ENCODE data around the gene MOXD1.
"Not testable (repeated sequence)": the region's sequence is repeated elsewhere in the genome, so short reads cannot be mapped to it uniquely, and the experiment has no call there.

The MOXD1 gene

GRCh38 chr6:132365281-132365907 is 35.9 kb downstream of the MOXD1 start:
- Histone ChIP-seq H3K9me3 (ENCODE audit: control insufficient read depth in 1 of 2, low read length in 2 of 2) (no peaks in the 10 kb centered on the region), H3K36me3 (ENCODE audit: control insufficient read depth in 1 of 2, insufficient read depth in 2 of 2, low read length in 2 of 2) (no peaks in the 10 kb centered on the region), H3K4me3 (ENCODE audit: low read depth in 1 of 2, low read length in 2 of 2) (no peak overlapping the region), H3K27ac (ENCODE audit: low read length) (no peak overlapping the region), H3K4me1 (ENCODE audit: control insufficient read depth in 1 of 2, insufficient read depth in 2 of 2, low read length in 2 of 2) (peaks cover 0 to 6% of the 10 kb centered on the region in 2 donors), H3K27me3 (ENCODE audit: low read depth, low read length) (no peaks in the 10 kb centered on the region)

DNA sequence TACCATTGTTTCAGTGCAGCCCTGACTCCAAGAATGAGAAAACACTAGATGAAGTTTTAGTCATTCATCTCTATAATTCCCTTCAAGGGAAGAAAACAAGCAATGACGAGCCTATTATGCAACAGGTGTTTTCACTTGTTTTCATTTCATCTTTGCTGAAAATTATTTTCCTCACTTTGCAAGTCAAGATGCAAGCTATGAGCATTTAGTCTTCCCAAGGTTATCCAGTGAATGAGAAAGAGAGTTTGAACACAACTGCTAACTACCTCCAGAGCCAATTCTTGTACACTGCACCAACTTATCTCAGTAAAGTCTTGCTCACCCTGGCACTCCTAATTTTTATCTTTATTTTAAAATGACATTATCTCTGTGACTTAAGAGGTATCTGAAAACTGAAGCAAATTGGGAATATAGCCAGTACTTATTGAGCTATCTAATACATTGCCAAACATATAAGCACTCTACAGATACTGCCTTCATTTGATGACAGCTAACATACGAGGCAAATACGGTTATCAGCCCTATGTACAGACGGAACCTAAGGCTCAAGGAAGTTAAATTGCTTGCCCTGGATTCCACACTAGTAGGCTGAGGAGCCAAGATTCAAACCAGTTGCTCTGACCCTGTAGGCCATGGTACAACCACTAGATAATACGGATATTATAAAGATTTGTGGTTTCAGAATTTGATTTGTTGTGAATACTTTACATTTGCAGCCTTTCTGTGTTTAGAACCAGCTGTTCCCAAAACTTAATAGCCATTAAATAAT is 36.8 kb downstream of the MOXD1 start:
- H3K27ac ChIP-seq (ENCODE audit: low read length): no peak overlapping the region

GRCh38 chr6:132362442-132363185 is 38.7 kb downstream of the MOXD1 start:
- no peaks in the 10 kb centered on the region for H3K9me3 ChIP-seq (ENCODE audit: control insufficient read depth in 1 of 2, low read length in 2 of 2)
- H3K27me3 ChIP-seq (ENCODE audit: low read depth, low read length): no peaks in the 10 kb centered on the region
- no peaks in the 10 kb centered on the region for H3K36me3 ChIP-seq (ENCODE audit: control insufficient read depth in 1 of 2, insufficient read depth in 2 of 2, low read length in 2 of 2)
- H3K27ac ChIP-seq (ENCODE audit: low read length): no peak overlapping the region
- peaks cover 0 to 6% of the 10 kb centered on the region in 2 donors for H3K4me1 ChIP-seq (ENCODE audit: control insufficient read depth in 1 of 2, insufficient read depth in 2 of 2, low read length in 2 of 2)
- H3K4me3 ChIP-seq (ENCODE audit: low read depth in 1 of 2, low read length in 2 of 2): no peak overlapping the region

More for the DNA sequence above, 36.8 kb downstream of the MOXD1 start:
- no peaks in the 10 kb centered on the region for H3K27me3 ChIP-seq (ENCODE audit: low read depth, low read length)
- peaks cover 0 to 6% of the 10 kb centered on the region in 2 donors for H3K4me1 ChIP-seq (ENCODE audit: control insufficient read depth in 1 of 2, insufficient read depth in 2 of 2, low read length in 2 of 2)
- no peak overlapping the region for H3K4me3 ChIP-seq (ENCODE audit: low read depth in 1 of 2, low read length in 2 of 2)
- no peaks in the 10 kb centered on the region for H3K9me3 ChIP-seq (ENCODE audit: control insufficient read depth in 1 of 2, low read length in 2 of 2)
- H3K36me3 ChIP-seq (ENCODE audit: control insufficient read depth in 1 of 2, insufficient read depth in 2 of 2, low read length in 2 of 2): no peaks in the 10 kb centered on the region

DNA sequence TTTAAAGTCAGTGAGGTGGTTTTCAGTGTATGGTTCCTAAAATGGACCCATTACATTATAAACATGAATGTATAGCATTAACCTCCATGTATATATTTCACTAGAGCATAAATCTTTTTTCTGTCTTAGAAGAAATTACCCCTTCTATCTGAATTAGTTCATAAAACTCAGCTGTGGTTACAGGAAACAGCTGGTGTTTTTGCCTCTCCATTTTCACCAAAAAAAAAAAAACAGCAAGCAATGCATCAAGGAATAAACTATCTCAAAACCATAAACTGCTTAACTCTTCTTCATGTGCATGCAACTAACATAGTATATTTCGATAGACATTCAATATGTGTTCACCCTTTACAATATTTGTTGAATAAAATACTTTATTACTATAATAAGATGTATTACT is 40.2 kb downstream of the MOXD1 start:
- H3K4me1 ChIP-seq (ENCODE audit: control insufficient read depth in 1 of 2, insufficient read depth in 2 of 2, low read length in 2 of 2): peaks cover 0 to 6% of the 10 kb centered on the region in 2 donors
- H3K36me3 ChIP-seq (ENCODE audit: control insufficient read depth in 1 of 2, insufficient read depth in 2 of 2, low read length in 2 of 2): no peaks in the 10 kb centered on the region
- no peaks in the 10 kb centered on the region for H3K9me3 ChIP-seq (ENCODE audit: control insufficient read depth in 1 of 2, low read length in 2 of 2)
- no peak overlapping the region for H3K27ac ChIP-seq (ENCODE audit: low read length)
- no peaks in the 10 kb centered on the region for H3K27me3 ChIP-seq (ENCODE audit: low read depth, low read length)
- H3K4me3 ChIP-seq (ENCODE audit: low read depth in 1 of 2, low read length in 2 of 2): no peak overlapping the region

GRCh38 chr6:132359886-132360285 is 41.4 kb downstream of the MOXD1 start:
- Histone ChIP-seq H3K27ac (ENCODE audit: low read length) (no peak overlapping the region), H3K27me3 (ENCODE audit: low read depth, low read length) (no peaks in the 10 kb centered on the region), H3K36me3 (ENCODE audit: control insufficient read depth in 1 of 2, insufficient read depth in 2 of 2, low read length in 2 of 2) (no peaks in the 10 kb centered on the region), H3K4me3 (ENCODE audit: low read depth in 1 of 2, low read length in 2 of 2) (no peak overlapping the region), H3K4me1 (ENCODE audit: control insufficient read depth in 1 of 2, insufficient read depth in 2 of 2, low read length in 2 of 2) (peaks cover 0 to under 1% of the 10 kb centered on the region in 2 donors), H3K9me3 (ENCODE audit: control insufficient read depth in 1 of 2, low read length in 2 of 2) (no peaks in the 10 kb centered on the region)

DNA sequence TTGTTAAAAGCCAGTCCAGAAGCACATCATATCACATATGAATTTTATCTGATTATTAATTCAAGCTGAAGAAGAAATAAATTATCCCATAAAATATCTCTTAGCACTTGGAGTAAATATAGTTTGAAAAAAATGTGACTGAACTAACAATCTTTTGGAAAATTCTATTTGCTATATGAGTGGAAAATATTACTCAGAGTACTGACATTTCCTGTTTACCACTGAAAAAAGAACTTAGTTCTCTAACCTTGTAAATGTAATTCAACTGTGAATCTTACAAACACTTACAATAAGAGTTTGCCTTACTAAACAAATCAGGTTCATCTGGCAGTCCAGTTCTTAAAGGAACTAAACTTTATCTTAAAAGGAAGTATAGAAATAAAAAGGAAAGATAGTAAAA is 44.2 kb downstream of the MOXD1 start:
- Histone ChIP-seq H3K9me3 (ENCODE audit: control insufficient read depth in 1 of 2, low read length in 2 of 2) (no peaks in the 10 kb centered on the region), H3K4me3 (ENCODE audit: low read depth in 1 of 2, low read length in 2 of 2) (no peak overlapping the region)

DNA sequence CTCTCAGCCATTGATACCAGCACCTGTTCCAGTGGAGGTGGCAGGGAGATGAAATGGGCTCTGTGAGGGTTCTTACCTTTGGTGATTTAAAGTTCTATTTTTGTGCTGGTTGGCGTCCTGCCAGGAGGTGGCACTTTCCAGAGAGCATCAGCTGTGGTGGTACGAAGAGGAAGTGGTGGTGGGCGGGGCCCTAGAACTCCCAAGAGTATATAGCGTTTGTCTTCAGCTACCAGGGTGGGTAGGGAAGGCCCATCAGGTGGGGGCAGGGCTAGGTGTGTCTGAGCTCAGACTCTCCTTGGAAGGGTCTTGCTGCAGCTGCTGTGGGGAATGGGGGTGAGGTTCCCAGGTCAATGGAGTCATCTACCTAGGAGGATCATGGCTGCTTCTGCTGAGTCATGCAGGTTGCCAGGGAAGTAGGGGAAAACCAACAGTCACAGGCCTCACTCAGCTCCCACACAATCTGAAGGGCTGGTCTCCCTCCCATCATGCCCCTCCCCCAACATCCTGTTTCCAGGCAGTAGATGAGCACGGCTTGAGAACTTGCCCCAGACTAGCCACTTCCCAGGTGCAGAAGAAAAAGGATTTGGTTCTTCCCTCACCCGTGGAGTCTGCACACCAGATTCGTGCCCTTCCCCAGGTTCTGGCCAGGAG is 46.6 kb downstream of the MOXD1 start:
- H3K36me3 ChIP-seq (ENCODE audit: control insufficient read depth in 1 of 2, insufficient read depth in 2 of 2, low read length in 2 of 2): no peaks in the 10 kb centered on the region
- H3K4me1 ChIP-seq (ENCODE audit: control insufficient read depth in 1 of 2, insufficient read depth in 2 of 2, low read length in 2 of 2): no peaks in the 10 kb centered on the region
- no peak overlapping the region for H3K4me3 ChIP-seq (ENCODE audit: low read depth in 1 of 2, low read length in 2 of 2)
- no peaks in the 10 kb centered on the region for H3K27me3 ChIP-seq (ENCODE audit: low read depth, low read length)
- no peak overlapping the region for H3K27ac ChIP-seq (ENCODE audit: low read length)
- no peaks in the 10 kb centered on the region for H3K9me3 ChIP-seq (ENCODE audit: control insufficient read depth in 1 of 2, low read length in 2 of 2)

More for the DNA sequence above, 44.2 kb downstream of the MOXD1 start:
- Histone ChIP-seq H3K36me3 (ENCODE audit: control insufficient read depth in 1 of 2, insufficient read depth in 2 of 2, low read length in 2 of 2) (no peaks in the 10 kb centered on the region), H3K4me1 (ENCODE audit: control insufficient read depth in 1 of 2, insufficient read depth in 2 of 2, low read length in 2 of 2) (no peaks in the 10 kb centered on the region), H3K27me3 (ENCODE audit: low read depth, low read length) (no peaks in the 10 kb centered on the region), H3K27ac (ENCODE audit: low read length) (no peak overlapping the region)

DNA sequence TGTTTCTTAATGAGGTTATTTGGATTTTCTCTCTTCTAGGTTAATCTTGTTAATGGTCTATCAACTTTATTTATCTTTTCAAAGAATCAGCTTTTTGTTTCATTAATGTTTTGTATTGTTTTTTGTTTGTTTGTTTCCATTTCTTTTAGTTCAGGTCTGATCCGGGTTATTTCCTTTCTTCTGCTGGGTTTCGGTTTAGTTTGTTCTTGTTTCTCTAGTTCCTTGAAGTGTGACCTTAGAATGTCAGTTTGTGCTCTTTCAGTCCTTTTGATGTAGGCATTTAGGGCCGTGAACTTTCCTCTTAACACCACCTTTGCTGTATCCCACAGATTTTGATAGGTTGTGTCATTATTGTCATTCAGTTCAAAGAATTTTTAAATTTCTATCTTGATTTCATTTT is 49.3 kb downstream of the MOXD1 start:
- not testable (repeated sequence) for H3K27me3 ChIP-seq (ENCODE audit: low read depth, low read length); H3K4me1 ChIP-seq (ENCODE audit: control insufficient read depth in 1 of 2, insufficient read depth in 2 of 2, low read length in 2 of 2); H3K27ac ChIP-seq (ENCODE audit: low read length)

GRCh38 chr6:132348231-132348630 is 53.0 kb downstream of the MOXD1 start:
- H3K36me3 ChIP-seq (ENCODE audit: control insufficient read depth in 1 of 2, insufficient read depth in 2 of 2, low read length in 2 of 2): no peaks in the 10 kb centered on the region
- no peak overlapping the region for H3K27ac ChIP-seq (ENCODE audit: low read length)
- H3K4me1 ChIP-seq (ENCODE audit: control insufficient read depth in 1 of 2, insufficient read depth in 2 of 2, low read length in 2 of 2): no peaks in the 10 kb centered on the region
- peaks cover 4 to 8% of the 10 kb centered on the region in 2 donors for H3K9me3 ChIP-seq (ENCODE audit: control insufficient read depth in 1 of 2, low read length in 2 of 2)
- H3K4me3 ChIP-seq (ENCODE audit: low read depth in 1 of 2, low read length in 2 of 2): no peak overlapping the region
- H3K27me3 ChIP-seq (ENCODE audit: low read depth, low read length): no peaks in the 10 kb centered on the region

More for the DNA sequence above, 49.3 kb downstream of the MOXD1 start:
- not testable (repeated sequence) for H3K4me3 ChIP-seq (ENCODE audit: low read depth in 1 of 2, low read length in 2 of 2); H3K36me3 ChIP-seq (ENCODE audit: control insufficient read depth in 1 of 2, insufficient read depth in 2 of 2, low read length in 2 of 2); H3K9me3 ChIP-seq (ENCODE audit: control insufficient read depth in 1 of 2, low read length in 2 of 2)

DNA sequence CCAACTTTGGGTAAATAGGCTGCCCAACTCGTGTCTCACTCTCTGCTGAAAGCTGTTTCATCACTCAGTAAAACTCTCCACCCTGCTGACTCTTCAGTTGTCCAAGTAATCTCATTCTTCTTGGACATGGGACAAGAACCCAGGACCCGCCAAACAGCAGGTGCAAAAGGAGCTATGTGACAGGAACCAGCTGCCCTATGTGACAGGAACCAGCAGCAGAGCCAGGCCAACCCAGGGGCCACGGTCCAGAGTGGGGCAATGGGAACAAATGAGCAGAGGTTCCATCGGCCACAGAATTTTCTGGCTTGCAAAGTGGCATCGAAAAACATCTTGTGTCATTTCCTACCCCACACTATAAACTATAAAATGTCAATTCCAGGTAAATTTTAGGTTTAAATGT is 56.5 kb downstream of the MOXD1 start:
- Histone ChIP-seq H3K27ac (ENCODE audit: low read length) (no peak overlapping the region), H3K9me3 (ENCODE audit: control insufficient read depth in 1 of 2, low read length in 2 of 2) (peaks cover 4 to 8% of the 10 kb centered on the region in 2 donors), H3K4me1 (ENCODE audit: control insufficient read depth in 1 of 2, insufficient read depth in 2 of 2, low read length in 2 of 2) (no peaks in the 10 kb centered on the region), H3K36me3 (ENCODE audit: control insufficient read depth in 1 of 2, insufficient read depth in 2 of 2, low read length in 2 of 2) (no peaks in the 10 kb centered on the region), H3K27me3 (ENCODE audit: low read depth, low read length) (no peaks in the 10 kb centered on the region), H3K4me3 (ENCODE audit: low read depth in 1 of 2, low read length in 2 of 2) (peak overlapping the region in 1 of 2 donors; percentile 3)

- Histone ChIP-seq H3K27me3 (ENCODE audit: low read depth, low read length) (no peaks in the 10 kb centered on the region), H3K4me1 (ENCODE audit: control insufficient read depth in 1 of 2, insufficient read depth in 2 of 2, low read length in 2 of 2) (no peaks in the 10 kb centered on the region), H3K27ac (ENCODE audit: low read length) (no peak overlapping the region), H3K9me3 (ENCODE audit: control insufficient read depth in 1 of 2, low read length in 2 of 2) (peaks cover 4 to 8% of the 10 kb centered on the region in 2 donors), H3K4me3 (ENCODE audit: low read depth in 1 of 2, low read length in 2 of 2) (no peak overlapping the region), H3K36me3 (ENCODE audit: control insufficient read depth in 1 of 2, insufficient read depth in 2 of 2, low read length in 2 of 2) (no peaks in the 10 kb centered on the region)
These were observed 59.6 kb downstream of the MOXD1 start for GRCh38 chr6:132341646-132342045.
